Breast epithelium (tissue), 3 donors: ENCODE data around the gene RASSF10.

Source experiments
- POLR2A ChIP-seq: fragments of 450-650 bp; IDR thresholded peaks from one replicate; pipeline ENCODE4 v1.6.1; 2016; ENCODE audit warnings: antibody characterized with exemption, mild to moderate bottlenecking, moderate library complexity
- POLR2AphosphoS5 ChIP-seq, 3 donors: sonication (generic); formaldehyde crosslinking; IDR thresholded peaks; one replicate each; pipeline ENCODE4 v1.6.1; 2017; ENCODE audit warnings: antibody characterized with exemption in 3 of 3
- TF ChIP-seq, protein P1 (sequence below), 3 donors: fragments of 450-650 bp; IDR thresholded peaks; one replicate each; pipeline ENCODE4 v1.5.1; 2016 to 2017; ENCODE audit warnings: antibody characterized with exemption in 3 of 3, mild to moderate bottlenecking in 3 of 3, moderate library complexity in 3 of 3

DNA sequence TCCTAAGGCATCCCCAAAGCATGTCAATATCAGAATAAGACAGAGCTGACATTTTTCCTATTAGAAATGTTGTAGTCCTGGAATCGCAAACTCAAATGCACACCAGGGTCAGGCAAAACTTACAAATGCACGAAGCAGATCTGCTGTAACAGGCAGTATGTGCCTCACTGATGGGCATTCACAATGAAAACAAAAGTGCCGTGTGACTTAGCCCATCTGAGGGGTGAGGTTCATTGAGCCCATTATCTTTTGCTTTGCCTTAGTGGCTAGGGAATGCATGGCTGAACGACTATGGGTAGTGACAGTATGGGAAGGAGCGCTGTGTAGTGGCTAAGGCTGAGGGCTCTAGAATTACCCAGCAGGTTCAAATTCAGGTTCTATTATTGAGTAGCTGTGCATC lies 43.1 kb upstream of the RASSF10 start:
- TF ChIP-seq, protein P1, sequence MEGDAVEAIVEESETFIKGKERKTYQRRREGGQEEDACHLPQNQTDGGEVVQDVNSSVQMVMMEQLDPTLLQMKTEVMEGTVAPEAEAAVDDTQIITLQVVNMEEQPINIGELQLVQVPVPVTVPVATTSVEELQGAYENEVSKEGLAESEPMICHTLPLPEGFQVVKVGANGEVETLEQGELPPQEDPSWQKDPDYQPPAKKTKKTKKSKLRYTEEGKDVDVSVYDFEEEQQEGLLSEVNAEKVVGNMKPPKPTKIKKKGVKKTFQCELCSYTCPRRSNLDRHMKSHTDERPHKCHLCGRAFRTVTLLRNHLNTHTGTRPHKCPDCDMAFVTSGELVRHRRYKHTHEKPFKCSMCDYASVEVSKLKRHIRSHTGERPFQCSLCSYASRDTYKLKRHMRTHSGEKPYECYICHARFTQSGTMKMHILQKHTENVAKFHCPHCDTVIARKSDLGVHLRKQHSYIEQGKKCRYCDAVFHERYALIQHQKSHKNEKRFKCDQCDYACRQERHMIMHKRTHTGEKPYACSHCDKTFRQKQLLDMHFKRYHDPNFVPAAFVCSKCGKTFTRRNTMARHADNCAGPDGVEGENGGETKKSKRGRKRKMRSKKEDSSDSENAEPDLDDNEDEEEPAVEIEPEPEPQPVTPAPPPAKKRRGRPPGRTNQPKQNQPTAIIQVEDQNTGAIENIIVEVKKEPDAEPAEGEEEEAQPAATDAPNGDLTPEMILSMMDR (IDR thresholded peaks at IDR 0.05): no peak
- TF ChIP-seq POLR2A: no peak
- no peak for TF ChIP-seq POLR2AphosphoS5 (IDR thresholded peaks at IDR 0.05)
